DOHH2 (cell line): Measurements from ENCODE around the gene RBM39.

Source experiments
- H3F3A ChIP-seq: fragments of 200-600 bp; sonication (generic), shearing (Covaris generic); 2 replicates; pipeline ENCODE4 v1.6.0; 2016; ENCODE audit warnings: antibody characterized with exemption, mild to moderate bottlenecking; ENCODE audit not compliant: control insufficient read depth, insufficient read depth
- H3K27ac ChIP-seq: fragments of 200-600 bp; sonication (generic); 2 replicates; pipeline ENCODE4 v1.5.1; 2014; ENCODE audit warnings: low read depth, mild to moderate bottlenecking, low read length, moderate library complexity
- H3K27me3 ChIP-seq: fragments of 200-600 bp; sonication (generic); 2 replicates; pipeline ENCODE4 v1.6.1; 2014; ENCODE audit warnings: mild to moderate bottlenecking, low read length, mixed read lengths; ENCODE audit not compliant: control insufficient read depth
- H3K36me3 ChIP-seq: fragments of 200-600 bp; sonication (generic); 2 replicates; pipeline ENCODE4 v1.6.1; 2014; ENCODE audit warnings: mild to moderate bottlenecking, low read length, moderate library complexity, mixed read lengths; ENCODE audit not compliant: control insufficient read depth
- H3K4me1 ChIP-seq: fragments of 200-600 bp; sonication (generic); 2 replicates; pipeline ENCODE4 v1.6.1; 2014; ENCODE audit warnings: mild to moderate bottlenecking, low read length, mixed read lengths; ENCODE audit not compliant: control insufficient read depth
- H3K4me2 ChIP-seq: fragments of 200-600 bp; sonication (generic); 2 replicates; pipeline ENCODE4 v1.6.0; 2014; ENCODE audit warnings: mild to moderate bottlenecking, low read length, moderate library complexity
- H3K4me3 ChIP-seq: fragments of 200-600 bp; sonication (generic); 2 replicates; pipeline ENCODE4 v1.5.1; 2014; ENCODE audit warnings: mild to moderate bottlenecking, low read length, mixed read lengths
- H3K79me2 ChIP-seq: fragments of 200-600 bp; sonication (generic); 2 replicates; pipeline ENCODE4 v1.6.1; 2014; ENCODE audit warnings: mild to moderate bottlenecking, low read length, mixed read lengths; ENCODE audit not compliant: control insufficient read depth
- H3K9me2 ChIP-seq: fragments of 200-600 bp; sonication (generic); replicated peaks from 2 replicates; pipeline ENCODE4 v1.6.1; 2014; ENCODE audit warnings: mild to moderate bottlenecking, low read length, mixed read lengths; ENCODE audit not compliant: control insufficient read depth
- H3K9me3 ChIP-seq: fragments of 200-600 bp; sonication (generic); 2 replicates; pipeline ENCODE4 v1.6.1; 2014; ENCODE audit warnings: antibody characterized with exemption, low read length, mixed read lengths; ENCODE audit not compliant: control insufficient read depth, insufficient read depth
- H4K20me1 ChIP-seq: fragments of 200-600 bp; sonication (generic); 2 replicates; pipeline ENCODE4 v1.6.0; 2014; ENCODE audit warnings: low read depth, mild to moderate bottlenecking, antibody characterized with exemption, low read length, moderate library complexity; ENCODE audit not compliant: control insufficient read depth, insufficient read depth
- EZH2phosphoT487 ChIP-seq: fragments of 200-600 bp; sonication (generic); IDR thresholded peaks from 2 replicates; pipeline ENCODE4 v1.6.1; 2017; ENCODE audit warnings: borderline replicate concordance, mild to moderate bottlenecking, antibody characterized with exemption, low read length, moderate library complexity, mixed read lengths
- TF ChIP-seq, protein P1 (sequence below): fragments of 200-600 bp; sonication (generic); IDR thresholded peaks from one replicate; pipeline ENCODE4 v1.5.1; 2014; ENCODE audit warnings: antibody characterized with exemption, mild to moderate bottlenecking, low read depth, low read length; ENCODE audit not compliant: poor library complexity, severe bottlenecking

Gene RBM39

DNA sequence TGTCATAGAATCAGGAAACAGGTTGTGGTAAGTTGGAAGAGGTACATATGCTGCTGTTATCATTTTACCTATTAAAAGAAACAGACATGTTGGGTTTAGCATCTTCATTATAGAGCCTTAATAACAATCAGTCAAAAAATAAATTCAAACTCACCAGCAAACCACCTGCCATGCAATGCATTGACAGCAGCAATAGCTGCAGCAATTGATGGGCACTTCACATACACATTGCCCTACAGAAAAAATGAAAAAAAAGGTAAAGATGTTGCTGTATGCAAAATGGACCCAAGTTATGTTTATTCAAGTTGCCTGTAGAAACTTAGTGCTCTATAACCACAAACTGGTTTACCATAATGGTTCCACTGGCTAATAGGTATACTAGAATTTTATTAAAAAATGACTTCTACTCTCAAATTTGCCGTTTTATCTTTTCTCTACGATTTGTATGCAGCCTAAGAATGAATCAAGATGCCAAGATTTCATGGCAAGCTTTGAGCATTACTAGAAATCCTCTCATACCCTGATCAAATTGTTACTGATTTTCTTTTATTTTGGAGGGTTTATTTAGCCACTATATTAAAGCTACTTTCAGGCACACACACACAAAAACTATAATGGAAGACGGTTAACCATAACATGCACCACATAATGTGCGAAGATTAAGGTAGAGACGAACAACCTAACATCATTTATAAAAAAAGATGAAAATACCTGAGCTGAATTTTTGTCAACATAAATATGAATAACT, 37.4 kb downstream of the RBM39 start:
- peaks cover 96% of the 10 kb centered on the region for H3K36me3 ChIP-seq
- TF ChIP-seq EZH2phosphoT487 = no peak
- TF ChIP-seq, protein P1, sequence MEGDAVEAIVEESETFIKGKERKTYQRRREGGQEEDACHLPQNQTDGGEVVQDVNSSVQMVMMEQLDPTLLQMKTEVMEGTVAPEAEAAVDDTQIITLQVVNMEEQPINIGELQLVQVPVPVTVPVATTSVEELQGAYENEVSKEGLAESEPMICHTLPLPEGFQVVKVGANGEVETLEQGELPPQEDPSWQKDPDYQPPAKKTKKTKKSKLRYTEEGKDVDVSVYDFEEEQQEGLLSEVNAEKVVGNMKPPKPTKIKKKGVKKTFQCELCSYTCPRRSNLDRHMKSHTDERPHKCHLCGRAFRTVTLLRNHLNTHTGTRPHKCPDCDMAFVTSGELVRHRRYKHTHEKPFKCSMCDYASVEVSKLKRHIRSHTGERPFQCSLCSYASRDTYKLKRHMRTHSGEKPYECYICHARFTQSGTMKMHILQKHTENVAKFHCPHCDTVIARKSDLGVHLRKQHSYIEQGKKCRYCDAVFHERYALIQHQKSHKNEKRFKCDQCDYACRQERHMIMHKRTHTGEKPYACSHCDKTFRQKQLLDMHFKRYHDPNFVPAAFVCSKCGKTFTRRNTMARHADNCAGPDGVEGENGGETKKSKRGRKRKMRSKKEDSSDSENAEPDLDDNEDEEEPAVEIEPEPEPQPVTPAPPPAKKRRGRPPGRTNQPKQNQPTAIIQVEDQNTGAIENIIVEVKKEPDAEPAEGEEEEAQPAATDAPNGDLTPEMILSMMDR = no peak
- peaks cover 7% of the 10 kb centered on the region; the same call in 1 of the 2 replicates for H4K20me1 ChIP-seq
- peaks cover 41% of the 10 kb centered on the region for H3K79me2 ChIP-seq
- H3F3A ChIP-seq = peaks cover 95% of the 10 kb centered on the region
- H3K27me3 ChIP-seq = no peaks in the 10 kb centered on the region
- no peak overlapping the region for H3K4me2 ChIP-seq
- H3K9me2 ChIP-seq = no peaks in the 10 kb centered on the region
- no peak overlapping the region for H3K27ac ChIP-seq
- no peak overlapping the region for H3K4me3 ChIP-seq
- H3K4me1 ChIP-seq = peaks cover 15% of the 10 kb centered on the region
- no peaks in the 10 kb centered on the region for H3K9me3 ChIP-seq

DNA sequence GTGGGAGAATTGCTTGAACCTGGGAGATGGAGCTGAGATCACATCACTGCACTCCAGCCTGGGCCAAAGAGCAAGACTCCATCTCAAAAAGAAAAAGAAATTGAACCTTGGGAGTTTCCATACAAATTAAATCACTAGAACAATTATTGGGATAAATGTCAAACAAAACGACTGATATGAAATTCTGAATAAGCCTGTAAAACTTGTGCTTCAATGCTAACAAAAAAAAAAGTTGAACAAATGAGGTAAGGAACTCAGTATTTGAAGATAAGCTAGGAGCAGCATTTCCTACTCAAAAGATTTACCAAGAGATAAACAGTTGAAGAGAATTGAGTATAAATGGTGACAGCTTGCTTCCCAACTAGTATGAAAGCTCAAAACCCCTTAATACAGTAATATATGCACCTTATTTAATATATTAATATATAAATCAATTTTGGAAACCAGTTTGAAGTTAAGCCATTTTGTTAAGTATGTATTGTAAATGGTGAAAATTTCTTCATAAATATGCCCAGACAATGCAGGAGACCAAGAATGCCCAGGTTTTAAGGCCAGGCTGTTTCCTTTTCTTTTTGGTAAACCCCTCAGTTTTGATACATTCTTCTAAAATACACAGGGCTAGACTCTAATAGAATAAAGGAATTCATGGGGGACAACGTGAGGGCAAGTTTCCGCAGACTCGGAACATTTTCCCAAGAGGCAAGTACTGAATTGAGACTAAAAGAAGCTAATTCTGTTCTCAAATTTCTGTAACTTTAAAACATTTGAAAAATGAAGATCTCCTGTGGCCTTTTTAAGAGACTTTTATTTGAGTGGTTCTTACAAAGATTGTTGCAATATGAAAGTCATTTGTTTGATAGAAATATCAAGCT, 39.0 kb downstream of the RBM39 start:
- Histone ChIP-seq H4K20me1 (peaks cover 7% of the 10 kb centered on the region; the same call in 1 of the 2 replicates), H3K27ac (no peak overlapping the region), H3K79me2 (peaks cover 43% of the 10 kb centered on the region), H3K9me3 (no peaks in the 10 kb centered on the region), H3K4me3 (no peak overlapping the region), H3K4me1 (peaks cover 19% of the 10 kb centered on the region), H3K27me3 (no peaks in the 10 kb centered on the region), H3K9me2 (no peaks in the 10 kb centered on the region), H3F3A (peaks cover 79% of the 10 kb centered on the region), H3K36me3 (peaks cover 85% of the 10 kb centered on the region), H3K4me2 (no peak overlapping the region)
- TF ChIP-seq EZH2phosphoT487 = no peak
- TF ChIP-seq, protein P1 = no peak

DNA sequence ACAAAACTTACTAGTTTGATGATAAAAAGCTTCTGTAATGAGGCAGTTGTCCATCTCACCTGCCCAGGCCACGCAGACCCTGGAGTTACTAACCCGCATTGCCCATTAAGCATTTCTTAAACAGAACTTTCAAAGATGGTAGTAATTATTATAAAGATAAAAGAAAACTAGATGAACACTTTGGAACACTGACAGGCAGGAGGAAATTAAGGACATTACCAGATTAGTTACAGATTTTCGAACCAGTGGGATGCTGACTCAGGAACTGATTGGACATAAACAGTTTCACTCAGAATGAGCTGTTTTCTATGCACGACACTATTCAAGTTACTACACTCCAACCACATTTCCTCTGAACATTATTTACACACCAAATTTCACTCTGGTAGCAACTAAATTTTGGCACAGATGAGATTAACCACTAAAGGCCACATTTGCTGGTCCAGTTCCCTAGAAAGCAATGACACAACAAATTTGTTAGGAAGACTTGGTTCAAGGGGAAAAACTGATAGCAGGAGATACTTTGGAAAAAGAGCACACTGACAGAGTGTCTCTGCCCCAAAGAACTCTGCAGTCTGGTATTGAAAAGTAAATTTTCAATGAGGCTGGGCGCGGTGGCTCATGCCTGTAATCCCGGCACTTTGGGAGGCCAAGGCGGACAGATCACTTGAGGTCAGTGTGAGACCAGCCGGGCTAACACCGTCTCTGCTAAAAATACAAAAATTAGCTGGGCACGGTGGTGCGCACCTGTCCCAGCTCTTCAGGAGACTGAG, 39.8 kb downstream of the RBM39 start:
- Histone ChIP-seq H3F3A (peaks cover 71% of the 10 kb centered on the region), H3K4me2 (no peak overlapping the region), H3K79me2 (peaks cover 49% of the 10 kb centered on the region), H3K4me3 (no peak overlapping the region), H3K27me3 (no peaks in the 10 kb centered on the region), H3K9me3 (no peaks in the 10 kb centered on the region), H3K36me3 (peaks cover 78% of the 10 kb centered on the region), H3K4me1 (peaks cover 27% of the 10 kb centered on the region), H4K20me1 (peaks cover 7% of the 10 kb centered on the region; the same call in 1 of the 2 replicates), H3K9me2 (no peaks in the 10 kb centered on the region), H3K27ac (no peak overlapping the region)
- TF ChIP-seq, protein P1 = no peak
- TF ChIP-seq EZH2phosphoT487 = no peak
